SK-N-MC (cell line): ENCODE results near the gene TNIP1.

ENCODE experiments used
- EZH2 ChIP-seq: fragments of 200-600 bp; sonication (generic); IDR thresholded peaks from one replicate; pipeline ENCODE4 v1.6.1; 2017; ENCODE audit warnings: antibody characterized with exemption
- POLR2AphosphoS5 ChIP-seq: IDR thresholded peaks from 2 replicates; pipeline ENCODE4 v1.6.1; 2012; ENCODE audit warnings: mild to moderate bottlenecking, low read depth, low read length, borderline replicate concordance

GRCh38 chr5:151006704-151007334 is 74.0 kb downstream of the TNIP1 start:
- TF ChIP-seq EZH2 (no peak), POLR2AphosphoS5 (no peak)
